K562 (cell line): ENCODE results near the gene TTBK1. TPM values are rescaled to one million over a fixed set of nuclear protein-coding genes. Genes with fewer than 3 reads are reported as not detected.

ENCODE experiments used
- ATAC-seq: fragments of 200-7000 bp; cut with Tn5 transposase; 3 replicates; pipeline ENCODE4 v1.9.1; 2020; ENCODE audit warnings: moderate library complexity
- BruUV-seq: library from RNA; stranded (reverse); fragments of 400-500 nt; replicated peaks from 2 replicates; lab custom pipeline; 2021; lab: Mats Ljungman, UMichigan
- CTCF ChIA-PET: fragments of 300-600 bp; formaldehyde crosslinking; extraction: SDS; loops from one replicate; lab custom pipeline; 2021; ENCODE audit warnings: low intra/inter-chr PET ratio; lab: Yijun Ruan, JAX
- POLR2A ChIA-PET: fragments of 300-600, 350-650 bp; sonication (Branson Sonifier 250); formaldehyde crosslinking; extraction: SDS; loops from one replicate; lab custom pipeline; 2021; ENCODE audit warnings: antibody characterized with exemption, inconsistent platforms; lab: Yijun Ruan, JAX
- DNase-seq, 4 experiments: peaks; one replicate each; pipeline versions ENCODE4 v3.0.0 to v3.0.0-alpha.2; 2011 to 2018; ENCODE audit warnings: low spot score in 3 of 4, mixed read lengths in 3 of 4; ENCODE audit errors: extremely low read depth in 1 of 4
- FAIRE-seq: peaks from 2 replicates; lab custom pipeline; 2011; peaks lifted over from hg19 to GRCh38; lab: Jason Lieb, UNC
- H2AFZ ChIP-seq: 2 replicates; pipeline ENCODE4 v1.6.0; 2011; ENCODE audit warnings: low read depth, low read length, control low read depth, inconsistent platforms
- H3K27ac ChIP-seq: fragments of 200-600 bp; 3 replicates; pipeline ENCODE4 v1.8.0; 2011; ENCODE audit warnings: low read depth, mild to moderate bottlenecking, control low read depth, inconsistent platforms, low read length, moderate library complexity, mixed read lengths; ENCODE audit errors: extremely low read depth
- H3K27me3 ChIP-seq, 2 experiments: fragments of 300-600 bp in 1 of 2; 2 replicates in 1 of 2; 3 replicates in 1 of 2; pipeline versions ENCODE4 v1.6.0 to v1.8.0; 2011; ENCODE audit warnings: inconsistent platforms in 2 of 2, low read length in 2 of 2, mild to moderate bottlenecking in 1 of 2, mixed read lengths in 1 of 2, moderate library complexity in 1 of 2; ENCODE audit not compliant: control insufficient read depth in 2 of 2, insufficient read depth in 2 of 2
- H3K36me3 ChIP-seq: fragments of 300-600 bp; 3 replicates; pipeline ENCODE4 v1.8.0; 2011; ENCODE audit warnings: mild to moderate bottlenecking, low read length, inconsistent platforms; ENCODE audit not compliant: control insufficient read depth, insufficient read depth
- H3K4me1 ChIP-seq, 2 experiments: fragments of 200-600 bp in 1 of 2; replicated peaks in 1 of 2; 2 replicates in 1 of 2; 3 replicates in 1 of 2; pipeline versions ENCODE4 v1.5.1 to v1.8.0; 2011; ENCODE audit warnings: inconsistent platforms in 2 of 2, low read length in 2 of 2, mild to moderate bottlenecking in 1 of 2, mixed read lengths in 1 of 2, moderate library complexity in 1 of 2; ENCODE audit not compliant: control insufficient read depth in 2 of 2, insufficient read depth in 2 of 2
- H3K4me2 ChIP-seq: 2 replicates; pipeline ENCODE4 v1.6.1; 2011; ENCODE audit warnings: low read length, control low read depth, inconsistent platforms, mixed read lengths; ENCODE audit not compliant: insufficient read depth
- H3K4me3 ChIP-seq: fragments of 200-600 bp; sonication (generic), shearing (Covaris generic); 2 replicates; pipeline ENCODE4 v1.5.1; 2016; ENCODE audit warnings: control low read depth, inconsistent platforms
- H3K79me2 ChIP-seq: fragments of 200-600 bp; 3 replicates; pipeline ENCODE4 v1.8.0; 2011; ENCODE audit warnings: low read length, inconsistent platforms; ENCODE audit not compliant: control insufficient read depth, insufficient read depth
- H3K9ac ChIP-seq, 2 experiments: 2 replicates each; pipeline versions ENCODE4 v1.6.0 to v1.6.1; 2011; ENCODE audit warnings: low read depth in 2 of 2, low read length in 2 of 2, control low read depth in 1 of 2, inconsistent platforms in 1 of 2, mild to moderate bottlenecking in 1 of 2, mixed read lengths in 1 of 2; ENCODE audit not compliant: insufficient read depth in 1 of 2
- H3K9me1 ChIP-seq: one replicate; pipeline ENCODE4 v1.6.0; 2011; ENCODE audit warnings: inconsistent platforms, mild to moderate bottlenecking, low read length, moderate library complexity; ENCODE audit not compliant: control insufficient read depth, insufficient read depth
- H3K9me3 ChIP-seq: replicated peaks from 2 replicates; pipeline ENCODE4 v1.5.1; 2011; ENCODE audit warnings: low read depth, low read length, inconsistent platforms; ENCODE audit not compliant: control insufficient read depth, insufficient read depth
- H4K20me1 ChIP-seq: replicated peaks from 2 replicates; pipeline ENCODE4 v1.6.1; 2011; ENCODE audit warnings: low read length, inconsistent platforms, mixed read lengths; ENCODE audit not compliant: control insufficient read depth, insufficient read depth
- BRD4 ChIP-seq: fragments of 200-600 bp; sonication (generic); IDR thresholded peaks from 2 replicates; pipeline ENCODE4 v1.6.1; 2017; ENCODE audit warnings: inconsistent platforms
- FOXJ2 ChIP-seq: fragments of 200-800 bp; sonication (Bioruptor generic); IDR thresholded peaks from 2 replicates; pipeline ENCODE4 v1.6.1; 2016; ENCODE audit warnings: missing genetic modification characterization, missing compliant biosample characterization
- FOXK2 ChIP-seq, 2 experiments: fragments of 450-650 bp; IDR thresholded peaks in 1 of 2; conservative IDR thresholded peaks in 1 of 2; 2 replicates each; pipeline ENCODE4 v1.6.1; 2016; ENCODE audit warnings: low read depth in 2 of 2, mild to moderate bottlenecking in 1 of 2
- NCOA6 ChIP-seq: fragments of 450-650 bp; IDR thresholded peaks from 2 replicates; pipeline ENCODE4 v1.6.1; 2017; ENCODE audit warnings: mild to moderate bottlenecking
- ZNF121 ChIP-seq: sonication (generic); formaldehyde crosslinking; conservative IDR thresholded peaks from 2 replicates; pipeline ENCODE4 v1.8.0; 2022; ENCODE audit warnings: missing genetic modification reagents
- ZNF24 ChIP-seq: fragments of 450-650 bp; IDR thresholded peaks from 2 replicates; pipeline ENCODE4 v1.6.1; 2016
- ZNF740 ChIP-seq, 3 experiments: fragments of 200-800 bp in 1 of 3; sonication (Bioruptor generic) in 1 of 3; sonication (generic) in 1 of 3; formaldehyde crosslinking in 1 of 3; IDR thresholded peaks; 2 replicates each; pipeline versions ENCODE4 v1.6.1 to v1.8.0; 2016 to 2022; ENCODE audit warnings: mild to moderate bottlenecking in 2 of 3, missing compliant biosample characterization in 2 of 3, missing genetic modification characterization in 2 of 3, missing genetic modification reagents in 1 of 3
- WGBS: fragments of 100-300 bp; shearing (Covaris generic); methylation state at CpG from one replicate; pipeline ENCODE4 v1.1.6; 2016; ENCODE audit warnings: low coverage, mixed read lengths; ENCODE audit not compliant: insufficient coverage; ENCODE audit errors: missing lambda C conversion rate; 5-methylcytosine and 5-hydroxymethylcytosine counted together
- in situ Hi-C: fragments of 300-500 bp; cut with MboI; formaldehyde crosslinking; loops from 4 replicates; pipeline ENCODE4 v1.15.0; 2018; ENCODE audit warnings: inconsistent platforms, mixed read lengths
- intact Hi-C: fragments of 100-400 bp; cut with micrococcal nuclease; formaldehyde crosslinking; loops from 2 replicates; pipeline ENCODE4 v1.14.2; 2022
- polyA plus RNA-seq, 8 experiments: library from polyadenylated mRNA; depleted of rRNA in 4 of 8; stranded (reverse) in 5 of 8; unstranded in 3 of 8; fragments of >200 nt; fragmentation: Nextera tagmentation in 2 of 8; fragmentation: Illumina TruSeq in 1 of 8; extraction: Ambion mirVana in 2 of 8; extraction: Trizol in 1 of 8; gene quantifications; 2 replicates each; pipeline versions ENCODE4 v1.2.1 to v1.2.3, GENCODE V29; 2011 to 2014; ENCODE audit warnings: inconsistent platforms in 1 of 8, missing spikeins in 1 of 8
- total RNA-seq, 7 experiments: library from RNA; depleted of rRNA in 6 of 7; stranded (reverse); fragments of >200 nt in 6 of 7; fragmentation: Illumina TruSeq in 2 of 7; extraction: Trizol in 2 of 7; gene quantifications; 2 replicates each; pipeline versions ENCODE4 v1.2.1 to v1.2.3, GENCODE V29; 2011 to 2021; ENCODE audit warnings: low replicate concordance in 1 of 7

Gene TTBK1
- total and polyA plus RNA-seq, 9 of the 15 experiments (the other 6 are each of a cell fraction or from before 2014, with no cell fraction given), result not detected

DNA sequence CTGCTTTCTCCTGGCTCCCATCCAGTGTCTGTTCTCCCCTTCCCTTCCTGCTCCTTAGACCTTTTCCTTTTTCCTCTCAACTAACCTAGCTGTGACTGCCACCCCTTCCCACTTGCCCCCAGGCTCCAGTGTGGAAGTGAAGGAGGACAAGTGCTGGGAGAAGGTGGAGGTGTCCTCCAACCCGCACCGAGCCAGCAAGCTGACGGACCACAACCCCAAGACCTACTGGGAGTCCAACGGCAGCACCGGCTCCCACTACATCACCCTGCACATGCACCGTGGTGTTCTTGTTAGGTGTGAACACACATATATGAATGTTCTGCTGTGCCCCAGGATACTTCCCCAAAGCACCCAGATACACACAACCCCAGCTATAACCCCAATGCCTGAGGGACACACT, 42.7 kb upstream of the TTBK1 start:
- H3K36me3 ChIP-seq, result peaks cover 7% of the 10 kb centered on the region; the same call in 1 of the 3 replicates
- in situ Hi-C loops, result no loop called here

DNA sequence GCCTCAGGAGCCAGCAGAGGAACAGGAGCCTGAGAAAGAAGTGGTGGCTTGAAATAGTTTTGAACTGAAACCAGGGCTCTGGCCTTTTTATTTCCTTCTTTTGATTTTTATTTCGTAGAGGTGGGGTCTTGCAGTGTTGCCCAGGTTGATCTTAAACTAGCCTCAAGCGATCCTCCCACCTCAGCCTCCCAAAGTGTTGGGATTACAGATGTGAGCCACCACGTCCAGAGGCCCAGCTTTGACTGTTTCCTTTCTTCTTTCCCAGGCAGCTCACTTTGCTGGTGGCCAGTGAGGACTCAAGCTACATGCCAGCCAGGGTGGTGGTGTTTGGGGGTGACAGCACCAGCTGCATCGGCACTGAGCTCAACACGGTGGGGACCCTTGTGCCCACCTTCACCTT, 40.8 kb upstream of the TTBK1 start:
- CTCF ChIA-PET, result no interaction called here
- H3K36me3 ChIP-seq, result 0 out of 3 replicates have a peak, but pooled peaks cover 4% of the 10 kb centered on the region
- no TSS peak for BruUV-seq

More for the DNA sequence above, 42.7 kb upstream of the TTBK1 start:
- no peak overlapping the region for H3K27ac ChIP-seq
- no peak overlapping the region for H3K4me2 ChIP-seq
- no peak for TF ChIP-seq FOXK2 (conservative IDR thresholded peaks at IDR 0.05 in 1 of 2, IDR thresholded peaks at IDR 0.05 in 1 of 2; ENCODE audit: low read depth in 2 of 2)
- no peak overlapping the region for H3K9ac ChIP-seq
- H4K20me1 ChIP-seq, result no peaks in the 10 kb centered on the region; the same call in 1 of the 2 replicates
- ChIA-PET POLR2A (interaction anchor here (1.0 to 3.8 kb wide), 7 partner anchors 8 to 30 kb away, joined by 5 to 15 read pairs (median 8); no protein-coding TSS in a partner anchor), CTCF (no interaction called here)
- DNase-seq (no peak), FAIRE-seq (no peak), ATAC-seq (no peak)
- H3K9me3 ChIP-seq, result no peaks in the 10 kb centered on the region
- H3K27me3 ChIP-seq, result no peaks in the 10 kb centered on the region
- H3K79me2 ChIP-seq, result no peaks in the 10 kb centered on the region
- intact Hi-C loops, result no loop called here
- no peaks in the 10 kb centered on the region for H3K9me1 ChIP-seq
- 74% methylated on average over 6 of the region's 6 CpGs for WGBS
- no peak overlapping the region for H3K4me3 ChIP-seq
- no peak overlapping the region for H2AFZ ChIP-seq
- BruUV-seq, result no TSS peak
- peaks cover 0 to 3% of the 10 kb centered on the region in 2 experiments; a peak in 2 of 5 replicates for H3K4me1 ChIP-seq

More for the DNA sequence above, 40.8 kb upstream of the TTBK1 start:
- H3K27ac ChIP-seq, result no peak overlapping the region
- H3K4me2 ChIP-seq, result no peak overlapping the region
- H4K20me1 ChIP-seq, result no peaks in the 10 kb centered on the region; the same call in 1 of the 2 replicates
- no peaks in the 10 kb centered on the region for H3K9me1 ChIP-seq
- no peaks in the 10 kb centered on the region for H3K27me3 ChIP-seq
- no peak overlapping the region for H2AFZ ChIP-seq
- peak overlapping the region in 1 of 2 experiments; percentile 69; a peak in 1 of 4 replicates for H3K9ac ChIP-seq
- H3K4me1 ChIP-seq, result peaks cover 0 to 6% of the 10 kb centered on the region in 2 experiments; a peak in 2 of 5 replicates
- no peak overlapping the region for H3K4me3 ChIP-seq
- 45% methylated on average over 5 of the region's 5 CpGs for WGBS
- in situ Hi-C loops, result no loop called here
- POLR2A ChIA-PET, result interaction anchor here (0.6 to 3.8 kb wide), 6 partner anchors 10 to 275 kb away, joined by 3 to 15 read pairs (median 7); no protein-coding TSS in a partner anchor
- FAIRE-seq (no peak), DNase-seq (no peak), ATAC-seq (no peak)
- intact Hi-C loops, result no loop called here
- no peaks in the 10 kb centered on the region for H3K9me3 ChIP-seq
- no peaks in the 10 kb centered on the region for H3K79me2 ChIP-seq
- TF ChIP-seq ZNF740 (CRISPR knock-in tag; IDR thresholded peaks at IDR 0.05) (no peak), ZNF740 (tag; IDR thresholded peaks at IDR 0.05) (no peak), ZNF24 (no peak), ZNF121 (0 out of 2 replicates have a peak, but pooled peaks have one; percentile 12), FOXJ2 (tag) (no peak), NCOA6 (no peak), BRD4 (no peak)
